ENCODE data around the gene PYGM. TPM values are rescaled to one million over a fixed set of nuclear protein-coding genes. Genes with fewer than 3 reads are reported as not detected.

PYGM gene
- not detected in 2 replicates for total RNA-seq

DNA sequence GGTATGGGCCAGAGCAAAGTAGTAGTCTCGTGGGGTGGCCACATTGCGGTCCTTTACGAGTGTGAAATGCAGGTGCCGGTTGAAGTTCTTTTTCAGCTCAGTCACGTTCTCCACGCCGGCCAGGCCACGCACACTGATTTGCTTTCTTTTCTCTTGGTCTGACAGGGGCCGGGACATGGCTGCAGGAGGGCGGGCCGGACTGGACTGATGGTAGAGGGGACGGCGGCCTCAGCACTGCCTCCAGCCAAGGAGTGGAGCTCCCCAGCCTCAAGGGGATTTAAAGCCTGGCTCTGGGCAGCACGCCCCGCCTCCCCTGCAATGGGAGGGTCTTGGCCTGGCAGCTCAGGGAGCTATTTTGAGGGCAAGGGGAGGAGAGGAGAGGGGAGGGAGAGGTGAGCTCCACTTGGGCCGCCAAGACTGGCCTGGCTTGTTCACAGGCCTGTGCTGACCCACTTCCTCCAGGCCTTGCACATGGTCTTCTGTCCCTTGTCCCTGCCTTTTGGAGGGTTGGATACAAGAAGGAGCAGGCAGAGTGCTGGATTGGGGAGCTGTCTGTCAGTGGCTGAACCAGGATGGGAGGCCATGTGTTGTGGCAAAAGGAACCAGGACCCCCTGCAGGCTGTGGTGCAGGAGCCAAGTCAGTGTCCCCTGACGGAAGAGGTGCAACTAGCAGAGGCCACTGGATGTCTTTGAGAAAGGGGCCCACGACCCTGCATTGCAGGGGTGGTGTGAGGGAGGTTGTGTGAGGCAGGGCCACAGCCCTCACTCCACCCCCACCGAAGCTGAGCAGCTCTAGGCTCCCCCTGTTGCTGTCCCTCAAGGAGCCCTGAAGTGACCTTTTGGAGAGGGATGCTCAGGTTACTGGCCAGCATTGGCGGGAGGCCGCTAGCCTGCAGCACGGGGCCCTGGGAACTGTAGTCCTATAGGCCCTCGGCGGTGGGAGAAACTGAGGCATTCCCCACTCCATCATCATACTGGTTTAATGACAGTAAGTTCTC is at the start of gene PYGM:
TSS of gene PYGM (minus strand) at position 253 of the 998 bp plus-strand sequence. CDS start at position 177, 76 bp downstream.
- DNase-seq (ENCODE audit: low read depth): no peak
- H3K4me3 ChIP-seq (ENCODE audit: low read depth, low read length): no peak within 1 kb of the TSS
- TF ChIP-seq CTCF (conservative IDR thresholded peaks at IDR 0.05; ENCODE audit: low read depth, low read length): no peak

DNA sequence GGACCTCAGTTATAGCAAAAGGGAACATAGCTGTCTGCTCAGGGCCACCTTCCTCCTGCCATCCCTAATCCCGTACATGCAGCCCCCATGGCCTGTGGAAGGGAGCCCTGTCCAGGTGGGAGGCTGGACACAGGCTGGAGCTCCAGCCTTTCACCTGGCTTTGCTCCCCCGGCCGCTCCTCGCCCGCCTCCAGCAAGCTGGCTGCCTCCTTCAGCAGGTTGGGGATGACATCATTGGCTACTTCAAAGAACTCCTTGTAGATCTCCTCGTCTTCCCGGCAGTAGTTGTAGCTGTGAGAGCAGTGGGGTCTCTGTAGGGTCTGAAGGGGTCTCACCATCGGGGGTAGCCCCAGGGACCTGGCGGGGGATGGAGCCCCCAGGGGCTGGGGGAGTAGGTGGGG is 45.7 kb upstream of the PYGM start:
- no peak for TF ChIP-seq CTCF (conservative IDR thresholded peaks at IDR 0.05; ENCODE audit: low read depth, low read length)
- DNase-seq (ENCODE audit: low read depth): no peak
- H3K4me3 ChIP-seq (ENCODE audit: low read depth, low read length): no peak overlapping the region

- TF ChIP-seq CTCF (conservative IDR thresholded peaks at IDR 0.05; ENCODE audit: low read depth, low read length): no peak
- no peak for DNase-seq (ENCODE audit: low read depth)
- no peak overlapping the region for H3K4me3 ChIP-seq (ENCODE audit: low read depth, low read length)
These were observed 44.8 kb upstream of the PYGM start for GRCh38 chr11:64804346-64805210.

DNA sequence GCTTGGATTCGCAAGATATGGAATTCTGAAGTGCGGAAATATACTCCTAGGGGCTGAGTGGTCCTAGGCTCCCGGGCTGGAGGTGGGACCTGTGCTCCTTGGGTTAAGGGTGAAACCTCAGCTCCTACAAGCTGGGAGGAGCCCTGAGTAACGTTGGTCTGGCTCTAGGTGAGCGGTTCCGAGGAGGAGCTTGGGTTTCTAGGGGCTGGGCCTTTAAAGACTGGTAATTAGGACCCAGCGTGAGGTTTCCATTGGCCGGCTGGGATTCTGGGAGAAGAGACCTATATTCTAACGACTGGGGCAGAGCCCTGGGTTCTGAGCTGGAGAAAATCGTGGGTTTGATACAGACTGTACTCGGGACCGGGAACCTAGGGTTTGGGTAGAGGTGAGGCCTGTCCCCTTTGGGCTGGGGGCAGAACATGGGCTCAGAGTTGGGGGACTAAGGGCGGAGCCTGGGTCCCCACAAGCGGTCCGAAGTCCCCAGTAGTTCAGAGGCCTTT is 44.1 kb upstream of the PYGM start:
- DNase-seq (ENCODE audit: low read depth): no peak
- no peak for TF ChIP-seq CTCF (conservative IDR thresholded peaks at IDR 0.05; ENCODE audit: low read depth, low read length)
- H3K4me3 ChIP-seq (ENCODE audit: low read depth, low read length): peak overlapping the region; percentile 80

DNA sequence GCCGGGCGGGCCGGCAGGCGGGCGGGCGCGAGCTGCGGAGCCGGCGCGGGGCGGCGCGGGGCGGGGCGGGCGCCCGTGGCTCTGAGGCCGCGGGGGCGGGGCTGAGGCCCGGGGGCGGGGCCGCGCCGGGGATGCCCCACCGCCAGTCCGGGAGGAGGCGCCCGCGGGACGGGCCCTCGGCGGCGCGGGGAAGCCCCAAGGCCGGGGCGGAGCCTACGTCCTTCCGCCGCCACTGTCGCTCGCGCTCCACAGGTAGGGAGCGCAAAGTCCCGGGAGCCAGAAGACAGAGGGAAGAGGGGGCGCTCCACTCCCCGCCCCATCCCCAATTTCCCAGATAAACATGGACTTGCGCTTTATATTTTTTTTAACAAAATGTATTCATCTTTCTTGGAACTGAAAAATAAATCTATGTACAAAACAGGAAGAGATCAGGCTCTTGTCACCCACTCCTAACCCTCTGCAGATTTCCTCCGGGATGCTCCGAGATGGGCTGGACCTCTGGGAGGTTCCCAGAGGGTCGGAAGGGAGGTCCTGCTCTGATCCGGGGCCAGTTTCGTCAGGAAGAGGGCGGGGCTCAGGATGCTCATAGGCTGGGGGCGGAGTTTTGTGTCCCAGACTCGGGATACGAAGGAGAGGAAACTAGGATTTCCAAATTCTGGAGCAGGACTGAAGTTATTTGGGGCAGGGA is 43.5 kb upstream of the PYGM start, which contains the start of gene MAP4K2:
TSS of gene MAP4K2 (minus strand) at position 57 of the 688 bp plus-strand sequence. CDS start 65 bp downstream, outside the sequence.
- DNase-seq (ENCODE audit: low read depth): no peak
- peak; percentile 19 for TF ChIP-seq CTCF (conservative IDR thresholded peaks at IDR 0.05; ENCODE audit: low read depth, low read length)
- peak within 1 kb of the TSS; percentile 80 for H3K4me3 ChIP-seq (ENCODE audit: low read depth, low read length)
